ENCODE results near the gene SBF2.

SBF2 gene

GRCh38 chr11:9783986-9784385 lies 510.0 kb downstream of the SBF2 start:
- no peak overlapping the region for H3K4me3 ChIP-seq (replicated peaks in 1 of 2; ENCODE audit: low read depth in 2 of 2, low read length in 2 of 2)
- DNase-seq (ENCODE audit: low read depth in 2 of 2), result peak in 1 of 2 donors; percentile 30
- TF ChIP-seq CTCF (IDR thresholded peaks at IDR 0.05; ENCODE audit: low read depth, low read length), result no peak

GRCh38 chr11:9780929-9781328 lies 513.1 kb downstream of the SBF2 start:
- DNase-seq (ENCODE audit: low read depth in 2 of 2), result no peak
- no peak overlapping the region for H3K4me3 ChIP-seq (replicated peaks in 1 of 2; ENCODE audit: low read depth in 2 of 2, low read length in 2 of 2)
- TF ChIP-seq CTCF (IDR thresholded peaks at IDR 0.05; ENCODE audit: low read depth, low read length), result no peak

GRCh38 chr11:9777525-9777924 lies 516.5 kb downstream of the SBF2 start:
- no peak overlapping the region for H3K4me3 ChIP-seq (replicated peaks in 1 of 2; ENCODE audit: low read depth in 2 of 2, low read length in 2 of 2)
- TF ChIP-seq CTCF (IDR thresholded peaks at IDR 0.05; ENCODE audit: low read depth, low read length), result no peak
- no peak for DNase-seq (ENCODE audit: low read depth in 2 of 2)

- no peak for TF ChIP-seq CTCF (IDR thresholded peaks at IDR 0.05; ENCODE audit: low read depth, low read length)
- DNase-seq (ENCODE audit: low read depth in 2 of 2), result no peak
- no peak overlapping the region for H3K4me3 ChIP-seq (replicated peaks in 1 of 2; ENCODE audit: low read depth in 2 of 2, low read length in 2 of 2)
These were observed 517.0 kb downstream of the SBF2 start for GRCh38 chr11:9777066-9777465.

- no peak for TF ChIP-seq CTCF (IDR thresholded peaks at IDR 0.05; ENCODE audit: low read depth, low read length)
- H3K4me3 ChIP-seq (replicated peaks in 1 of 2; ENCODE audit: low read depth in 2 of 2, low read length in 2 of 2), result no peak overlapping the region
- DNase-seq (ENCODE audit: low read depth in 2 of 2), result no peak
These were observed 517.8 kb downstream of the SBF2 start for GRCh38 chr11:9776203-9776602.

GRCh38 chr11:9775398-9775779 lies 518.6 kb downstream of the SBF2 start:
- TF ChIP-seq CTCF (IDR thresholded peaks at IDR 0.05; ENCODE audit: low read depth, low read length), result no peak
- no peak overlapping the region for H3K4me3 ChIP-seq (replicated peaks in 1 of 2; ENCODE audit: low read depth in 2 of 2, low read length in 2 of 2)
- no peak for DNase-seq (ENCODE audit: low read depth in 2 of 2)

GRCh38 chr11:9774591-9775397 lies 519.2 kb downstream of the SBF2 start:
- no peak overlapping the region for H3K4me3 ChIP-seq (replicated peaks in 1 of 2; ENCODE audit: low read depth in 2 of 2, low read length in 2 of 2)
- TF ChIP-seq CTCF (IDR thresholded peaks at IDR 0.05; ENCODE audit: low read depth, low read length), result no peak
- DNase-seq (ENCODE audit: low read depth in 2 of 2), result peak; percentile 82 to 84

All from cardiac fibroblast (primary cell).